ENCODE measurements around the gene LIME1. TPM values are rescaled to one million over a fixed set of nuclear protein-coding genes. Genes with fewer than 3 reads are reported as not detected.
"Not testable (repeated sequence)": the region's sequence is repeated elsewhere in the genome, so short reads cannot be mapped to it uniquely, and the experiment has no call there.

LIME1 gene
- total RNA-seq, 1 donor: 2.9 TPM

- Histone ChIP-seq H3K9me3 (ENCODE audit: low read depth, low read length) (peaks cover 5% of the 10 kb centered on the region), H3K4me3 (ENCODE audit: insufficient read depth, low read length) (no peak overlapping the region), H3K4me1 (ENCODE audit: insufficient read depth, low read length) (no peaks in the 10 kb centered on the region), H2AFZ (ENCODE audit: low read length) (no peak overlapping the region), H3K27me3 (ENCODE audit: insufficient read depth, low read length) (no peaks in the 10 kb centered on the region), H3K36me3 (ENCODE audit: insufficient read depth, low read length) (peaks cover 57% of the 10 kb centered on the region), H3K4me2 (ENCODE audit: insufficient read depth, low read length) (no peak overlapping the region), H3K27ac (ENCODE audit: low read depth, low read length) (no peak overlapping the region), H3K79me2 (ENCODE audit: insufficient read depth, low read length) (peaks cover 94% of the 10 kb centered on the region), H4K20me1 (ENCODE audit: insufficient read depth, low read length) (peaks cover 8% of the 10 kb centered on the region)
- TF ChIP-seq CTCF (IDR thresholded peaks at IDR 0.05; ENCODE audit: extremely low read depth, low read depth, low read length): no peak
- peak; percentile 31 for DNase-seq (ENCODE audit: insufficient read length, low spot score, missing footprints)
These were observed 21.6 kb upstream of the LIME1 start for GRCh38 chr20:63714858-63715257.

- Histone ChIP-seq H3K4me1 (ENCODE audit: insufficient read depth, low read length) (no peaks in the 10 kb centered on the region), H3K27me3 (ENCODE audit: insufficient read depth, low read length) (no peaks in the 10 kb centered on the region), H3K36me3 (ENCODE audit: insufficient read depth, low read length) (peaks cover 42% of the 10 kb centered on the region), H3K9me3 (ENCODE audit: low read depth, low read length) (peaks cover 5% of the 10 kb centered on the region), H3K4me2 (ENCODE audit: insufficient read depth, low read length) (no peak overlapping the region), H3K4me3 (ENCODE audit: insufficient read depth, low read length) (no peak overlapping the region), H3K27ac (ENCODE audit: low read depth, low read length) (no peak overlapping the region), H3K79me2 (ENCODE audit: insufficient read depth, low read length) (peaks cover 80% of the 10 kb centered on the region), H2AFZ (ENCODE audit: low read length) (no peak overlapping the region), H4K20me1 (ENCODE audit: insufficient read depth, low read length) (peaks cover 15% of the 10 kb centered on the region)
- TF ChIP-seq CTCF (IDR thresholded peaks at IDR 0.05; ENCODE audit: extremely low read depth, low read depth, low read length): no peak
- no peak for DNase-seq (ENCODE audit: insufficient read length, low spot score, missing footprints)
These were observed 17.5 kb upstream of the LIME1 start for GRCh38 chr20:63718996-63719395.

GRCh38 chr20:63722967-63723622 lies 13.4 kb upstream of the LIME1 start:
- H2AFZ ChIP-seq (ENCODE audit: low read length); H3K4me2 ChIP-seq (ENCODE audit: insufficient read depth, low read length); H3K4me1 ChIP-seq (ENCODE audit: insufficient read depth, low read length); H3K9me3 ChIP-seq (ENCODE audit: low read depth, low read length); H3K27me3 ChIP-seq (ENCODE audit: insufficient read depth, low read length); DNase-seq (ENCODE audit: insufficient read length, low spot score, missing footprints); H3K27ac ChIP-seq (ENCODE audit: low read depth, low read length); H3K4me3 ChIP-seq (ENCODE audit: insufficient read depth, low read length): not testable (repeated sequence)
- peaks cover 23% of the 10 kb centered on the region for H3K36me3 ChIP-seq (ENCODE audit: insufficient read depth, low read length)
- H4K20me1 ChIP-seq (ENCODE audit: insufficient read depth, low read length): peaks cover 12% of the 10 kb centered on the region
- peaks cover 64% of the 10 kb centered on the region for H3K79me2 ChIP-seq (ENCODE audit: insufficient read depth, low read length)

GRCh38 chr20:63730189-63730733 lies 6.2 kb upstream of the LIME1 start:
- H3K36me3 ChIP-seq (ENCODE audit: insufficient read depth, low read length); DNase-seq (ENCODE audit: insufficient read length, low spot score, missing footprints); H3K4me2 ChIP-seq (ENCODE audit: insufficient read depth, low read length); H3K27ac ChIP-seq (ENCODE audit: low read depth, low read length); H2AFZ ChIP-seq (ENCODE audit: low read length); H3K4me1 ChIP-seq (ENCODE audit: insufficient read depth, low read length); H3K27me3 ChIP-seq (ENCODE audit: insufficient read depth, low read length); H3K9me3 ChIP-seq (ENCODE audit: low read depth, low read length); H3K4me3 ChIP-seq (ENCODE audit: insufficient read depth, low read length): not testable (repeated sequence)
- peaks cover 33% of the 10 kb centered on the region for H4K20me1 ChIP-seq (ENCODE audit: insufficient read depth, low read length)
- peaks cover 64% of the 10 kb centered on the region for H3K79me2 ChIP-seq (ENCODE audit: insufficient read depth, low read length)

GRCh38 chr20:63731410-63731809 lies 5.1 kb upstream of the LIME1 start:
- Histone ChIP-seq H3K4me1 (ENCODE audit: insufficient read depth, low read length) (no peaks in the 10 kb centered on the region), H4K20me1 (ENCODE audit: insufficient read depth, low read length) (peaks cover 33% of the 10 kb centered on the region), H3K27ac (ENCODE audit: low read depth, low read length) (no peak overlapping the region), H3K79me2 (ENCODE audit: insufficient read depth, low read length) (peaks cover 62% of the 10 kb centered on the region), H3K4me2 (ENCODE audit: insufficient read depth, low read length) (no peak overlapping the region), H3K27me3 (ENCODE audit: insufficient read depth, low read length) (no peaks in the 10 kb centered on the region), H3K4me3 (ENCODE audit: insufficient read depth, low read length) (no peak overlapping the region), H2AFZ (ENCODE audit: low read length) (no peak overlapping the region), H3K36me3 (ENCODE audit: insufficient read depth, low read length) (peaks cover 8% of the 10 kb centered on the region), H3K9me3 (ENCODE audit: low read depth, low read length) (no peaks in the 10 kb centered on the region)
- peak; percentile 25 for DNase-seq (ENCODE audit: insufficient read length, low spot score, missing footprints)
- TF ChIP-seq CTCF (IDR thresholded peaks at IDR 0.05; ENCODE audit: extremely low read depth, low read depth, low read length): no peak

All from osteoblast (primary cell).